Measurements from ENCODE around the gene GATAD2A. TPM values are rescaled to one million over a fixed set of nuclear protein-coding genes. Genes with fewer than 3 reads are reported as not detected.

Gene GATAD2A
- total and polyA plus RNA-seq, 9 of the 15 experiments (the other 6 are each of a cell fraction or from before 2014, with no cell fraction given): 2.4 to 226 (median 44.2) TPM

DNA sequence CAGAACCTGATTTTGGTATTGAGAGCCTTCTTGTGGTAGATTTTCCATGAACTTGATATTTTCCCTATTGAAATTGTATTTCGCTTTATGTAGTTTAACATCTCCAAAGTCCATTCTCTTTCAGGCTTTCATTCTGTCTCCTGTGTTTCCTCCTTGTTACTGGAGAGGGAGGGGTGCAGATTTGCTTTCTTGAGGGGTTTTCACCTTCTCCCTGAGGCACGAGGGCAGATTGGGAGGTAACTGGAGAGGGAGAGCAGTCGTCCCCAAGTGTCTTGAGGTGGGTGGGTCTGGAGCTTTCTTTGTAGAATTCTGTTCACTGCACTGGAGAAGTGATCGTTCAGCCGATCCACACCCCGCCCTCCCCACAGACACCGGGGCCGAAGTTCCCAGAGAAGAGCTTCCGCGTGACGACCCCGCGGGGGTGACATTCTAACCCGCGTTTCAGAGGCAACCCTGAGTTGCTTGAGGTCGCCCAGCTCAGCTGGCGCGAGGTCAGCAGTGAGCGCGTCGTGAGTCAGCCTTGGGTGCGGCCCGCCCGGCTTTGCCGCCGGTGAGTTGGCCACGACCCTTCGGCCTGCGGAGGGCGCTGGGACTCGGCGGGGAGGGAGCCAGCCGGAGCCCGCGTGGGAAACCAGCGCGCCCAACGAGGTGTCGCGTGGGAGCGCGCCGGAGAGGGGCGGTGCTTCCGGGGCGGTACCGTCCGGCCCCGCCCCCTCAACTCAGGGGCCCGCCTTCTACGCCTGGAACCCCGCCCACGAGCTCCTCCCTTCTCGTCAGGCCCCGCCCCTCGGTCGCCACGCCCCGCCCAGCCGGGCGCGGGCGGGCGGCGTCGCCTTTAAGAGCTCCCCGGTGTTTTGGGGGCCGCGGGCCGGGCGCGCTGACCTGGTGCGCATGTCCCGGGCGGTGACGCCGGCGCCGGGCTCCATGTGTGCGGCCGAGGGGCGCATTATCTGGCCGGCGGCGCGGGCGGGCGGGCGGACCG, at the start of gene GATAD2A (continued):
- TF ChIP-seq, protein P1, sequence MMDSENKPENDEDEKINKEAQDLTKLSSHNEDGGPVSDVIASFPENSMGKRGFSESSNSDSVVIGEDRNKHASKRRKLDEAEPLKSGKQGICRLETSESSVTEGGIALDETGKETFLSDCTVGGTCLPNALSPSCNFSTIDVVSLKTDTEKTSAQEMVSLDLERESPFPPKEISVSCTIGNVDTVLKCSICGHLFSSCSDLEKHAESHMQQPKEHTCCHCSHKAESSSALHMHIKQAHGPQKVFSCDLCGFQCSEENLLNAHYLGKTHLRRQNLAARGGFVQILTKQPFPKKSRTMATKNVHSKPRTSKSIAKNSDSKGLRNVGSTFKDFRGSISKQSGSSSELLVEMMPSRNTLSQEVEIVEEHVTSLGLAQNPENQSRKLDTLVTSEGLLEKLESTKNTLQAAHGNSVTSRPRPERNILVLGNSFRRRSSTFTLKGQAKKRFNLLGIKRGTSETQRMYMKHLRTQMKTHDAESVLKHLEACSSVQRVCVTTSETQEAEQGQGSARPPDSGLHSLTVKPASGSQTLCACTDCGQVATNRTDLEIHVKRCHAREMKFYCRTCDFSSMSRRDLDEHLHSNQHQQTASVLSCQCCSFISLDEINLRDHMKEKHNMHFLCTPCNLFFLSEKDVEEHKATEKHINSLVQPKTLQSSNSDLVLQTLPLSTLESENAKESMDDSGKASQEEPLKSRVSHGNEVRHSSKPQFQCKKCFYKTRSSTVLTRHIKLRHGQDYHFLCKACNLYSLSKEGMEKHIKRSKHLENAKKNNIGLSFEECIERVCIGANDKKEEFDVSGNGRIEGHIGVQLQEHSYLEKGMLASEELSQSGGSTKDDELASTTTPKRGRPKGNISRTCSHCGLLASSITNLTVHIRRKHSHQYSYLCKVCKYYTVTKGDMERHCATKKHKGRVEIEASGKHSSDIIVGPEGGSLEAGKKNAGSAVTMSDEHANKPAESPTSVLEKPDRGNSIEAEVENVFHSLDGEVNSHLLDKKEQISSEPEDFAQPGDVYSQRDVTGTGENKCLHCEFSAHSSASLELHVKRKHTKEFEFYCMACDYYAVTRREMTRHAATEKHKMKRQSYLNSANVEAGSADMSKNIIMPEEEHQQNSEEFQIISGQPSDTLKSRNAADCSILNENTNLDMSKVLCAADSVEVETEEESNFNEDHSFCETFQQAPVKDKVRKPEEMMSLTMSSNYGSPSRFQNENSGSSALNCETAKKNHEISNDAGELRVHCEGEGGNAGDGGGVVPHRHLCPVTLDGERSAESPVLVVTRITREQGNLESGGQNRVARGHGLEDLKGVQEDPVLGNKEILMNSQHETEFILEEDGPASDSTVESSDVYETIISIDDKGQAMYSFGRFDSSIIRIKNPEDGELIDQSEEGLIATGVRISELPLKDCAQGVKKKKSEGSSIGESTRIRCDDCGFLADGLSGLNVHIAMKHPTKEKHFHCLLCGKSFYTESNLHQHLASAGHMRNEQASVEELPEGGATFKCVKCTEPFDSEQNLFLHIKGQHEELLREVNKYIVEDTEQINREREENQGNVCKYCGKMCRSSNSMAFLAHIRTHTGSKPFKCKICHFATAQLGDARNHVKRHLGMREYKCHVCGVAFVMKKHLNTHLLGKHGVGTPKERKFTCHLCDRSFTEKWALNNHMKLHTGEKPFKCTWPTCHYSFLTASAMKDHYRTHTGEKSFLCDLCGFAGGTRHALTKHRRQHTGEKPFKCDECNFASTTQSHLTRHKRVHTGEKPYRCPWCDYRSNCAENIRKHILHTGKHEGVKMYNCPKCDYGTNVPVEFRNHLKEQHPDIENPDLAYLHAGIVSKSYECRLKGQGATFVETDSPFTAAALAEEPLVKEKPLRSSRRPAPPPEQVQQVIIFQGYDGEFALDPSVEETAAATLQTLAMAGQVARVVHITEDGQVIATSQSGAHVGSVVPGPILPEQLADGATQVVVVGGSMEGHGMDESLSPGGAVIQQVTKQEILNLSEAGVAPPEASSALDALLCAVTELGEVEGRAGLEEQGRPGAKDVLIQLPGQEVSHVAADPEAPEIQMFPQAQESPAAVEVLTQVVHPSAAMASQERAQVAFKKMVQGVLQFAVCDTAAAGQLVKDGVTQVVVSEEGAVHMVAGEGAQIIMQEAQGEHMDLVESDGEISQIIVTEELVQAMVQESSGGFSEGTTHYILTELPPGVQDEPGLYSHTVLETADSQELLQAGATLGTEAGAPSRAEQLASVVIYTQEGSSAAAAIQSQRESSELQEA (IDR thresholded peaks at IDR 0.05; ENCODE audit: low read depth): no peak
- TF ChIP-seq ELF2 (CRISPR knock-in tag; IDR thresholded peaks at IDR 0.05): no peak
- TF ChIP-seq SNIP1 (IDR thresholded peaks at IDR 0.05; ENCODE audit: low read depth): no peak
- TF ChIP-seq, protein P2, sequence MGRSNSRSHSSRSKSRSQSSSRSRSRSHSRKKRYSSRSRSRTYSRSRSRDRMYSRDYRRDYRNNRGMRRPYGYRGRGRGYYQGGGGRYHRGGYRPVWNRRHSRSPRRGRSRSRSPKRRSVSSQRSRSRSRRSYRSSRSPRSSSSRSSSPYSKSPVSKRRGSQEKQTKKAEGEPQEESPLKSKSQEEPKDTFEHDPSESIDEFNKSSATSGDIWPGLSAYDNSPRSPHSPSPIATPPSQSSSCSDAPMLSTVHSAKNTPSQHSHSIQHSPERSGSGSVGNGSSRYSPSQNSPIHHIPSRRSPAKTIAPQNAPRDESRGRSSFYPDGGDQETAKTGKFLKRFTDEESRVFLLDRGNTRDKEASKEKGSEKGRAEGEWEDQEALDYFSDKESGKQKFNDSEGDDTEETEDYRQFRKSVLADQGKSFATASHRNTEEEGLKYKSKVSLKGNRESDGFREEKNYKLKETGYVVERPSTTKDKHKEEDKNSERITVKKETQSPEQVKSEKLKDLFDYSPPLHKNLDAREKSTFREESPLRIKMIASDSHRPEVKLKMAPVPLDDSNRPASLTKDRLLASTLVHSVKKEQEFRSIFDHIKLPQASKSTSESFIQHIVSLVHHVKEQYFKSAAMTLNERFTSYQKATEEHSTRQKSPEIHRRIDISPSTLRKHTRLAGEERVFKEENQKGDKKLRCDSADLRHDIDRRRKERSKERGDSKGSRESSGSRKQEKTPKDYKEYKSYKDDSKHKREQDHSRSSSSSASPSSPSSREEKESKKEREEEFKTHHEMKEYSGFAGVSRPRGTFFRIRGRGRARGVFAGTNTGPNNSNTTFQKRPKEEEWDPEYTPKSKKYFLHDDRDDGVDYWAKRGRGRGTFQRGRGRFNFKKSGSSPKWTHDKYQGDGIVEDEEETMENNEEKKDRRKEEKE (IDR thresholded peaks at IDR 0.05; ENCODE audit: borderline replicate concordance in 1 of 2, control insufficient read depth in 1 of 2, low read depth in 2 of 2, low read length in 1 of 2): 0 out of 4 replicates have a peak, but pooled peaks of 1 of the 2 experiments have one; percentile 22
- TF ChIP-seq HMG20A (CRISPR knock-in tag; conservative IDR thresholded peaks at IDR 0.05): no peak
- no peak for TF ChIP-seq ZNF253 (CRISPR knock-in tag; conservative IDR thresholded peaks at IDR 0.05)
- TF ChIP-seq RHOXF2B (CRISPR knock-in tag; conservative IDR thresholded peaks at IDR 0.05): no peak
- peak; percentile 50; the same call in 1 of the 2 replicates for TF ChIP-seq ZNF583 (CRISPR knock-in tag; IDR thresholded peaks at IDR 0.05)
- peak; percentile 76; the same call in 1 of the 2 replicates for TF ChIP-seq KLF13 (tag; IDR thresholded peaks at IDR 0.05; ENCODE audit: borderline replicate concordance, low read depth)
- no peak for TF ChIP-seq MECOM (CRISPR knock-in tag; IDR thresholded peaks at IDR 0.05)
- no peak for TF ChIP-seq RAD51 (IDR thresholded peaks at IDR 0.05; ENCODE audit: borderline replicate concordance, low read depth)
- TF ChIP-seq SMC3 (conservative IDR thresholded peaks at IDR 0.05; ENCODE audit: insufficient read depth, low read depth, low read length): 0 out of 2 replicates have a peak, but pooled peaks have one; percentile 26
- TF ChIP-seq, protein P3, sequence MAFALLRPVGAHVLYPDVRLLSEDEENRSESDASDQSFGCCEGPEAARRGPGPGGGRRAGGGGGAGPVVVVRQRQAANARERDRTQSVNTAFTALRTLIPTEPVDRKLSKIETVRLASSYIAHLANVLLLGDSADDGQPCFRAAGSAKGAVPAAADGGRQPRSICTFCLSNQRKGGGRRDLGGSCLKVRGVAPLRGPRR (CRISPR knock-in tag; IDR thresholded peaks at IDR 0.05): no peak
- TF ChIP-seq HDAC1 (IDR thresholded peaks at IDR 0.05): peak in 1 of 2 experiments; percentile 99; a peak in 2 of 4 replicates
- TF ChIP-seq RBM22 (IDR thresholded peaks at IDR 0.05; ENCODE audit: low read depth, low read length, poor library complexity, severe bottlenecking): peak; percentile 71
